Measurements from ENCODE around the gene CLEC16A.

Gene CLEC16A

GRCh38 chr16:11149011-11149616 is 204.8 kb downstream of the CLEC16A start:
- no peak for DNase-seq

GRCh38 chr16:11150190-11150589 is 205.8 kb downstream of the CLEC16A start:
- DNase-seq, result no peak

GRCh38 chr16:11151156-11151884 is 207.0 kb downstream of the CLEC16A start:
- DNase-seq, result peak; percentile 5 to 25

GRCh38 chr16:11151885-11152629 is 207.7 kb downstream of the CLEC16A start:
- peak; percentile 70 to 76 for DNase-seq

GRCh38 chr16:11152677-11153331 is 208.4 kb downstream of the CLEC16A start:
- peak; percentile 34 to 70 for DNase-seq

- no peak for DNase-seq
Measured at GRCh38 chr16:11155284-11155806, 211.0 kb downstream of the CLEC16A start.

- no peak for DNase-seq
Measured at GRCh38 chr16:11156401-11156800, 212.0 kb downstream of the CLEC16A start.

- DNase-seq, result no peak
Measured at GRCh38 chr16:11157143-11157542, 212.8 kb downstream of the CLEC16A start.

- DNase-seq, result no peak
Measured at GRCh38 chr16:11158018-11158417, 213.7 kb downstream of the CLEC16A start.

GRCh38 chr16:11159282-11159681 is 214.9 kb downstream of the CLEC16A start:
- no peak for DNase-seq

- no peak for DNase-seq
Measured at GRCh38 chr16:11160676-11161115, 216.3 kb downstream of the CLEC16A start.

- DNase-seq, result no peak
Measured at GRCh38 chr16:11161439-11161838, 217.1 kb downstream of the CLEC16A start.

- no peak for DNase-seq
Measured at GRCh38 chr16:11161974-11162373, 217.6 kb downstream of the CLEC16A start.

- no peak for DNase-seq
Measured at GRCh38 chr16:11162586-11163268, 218.4 kb downstream of the CLEC16A start.

GRCh38 chr16:11163761-11164261 is 219.4 kb downstream of the CLEC16A start:
- DNase-seq, result no peak

- DNase-seq, result no peak
Measured at GRCh38 chr16:11164482-11165270, 220.3 kb downstream of the CLEC16A start.

- no peak for DNase-seq
Measured at GRCh38 chr16:11165349-11165748, 221.0 kb downstream of the CLEC16A start.

- no peak for DNase-seq
Measured at GRCh38 chr16:11165894-11166665, 221.7 kb downstream of the CLEC16A start.

GRCh38 chr16:11167581-11167980 is 223.2 kb downstream of the CLEC16A start:
- DNase-seq, result no peak

GRCh38 chr16:11168386-11169051 is 224.2 kb downstream of the CLEC16A start:
- no peak for DNase-seq
